Effector memory CD4-positive, alpha-beta T cell (primary cell): ENCODE data around the gene FAM89B.

Experiments used
- DNase-seq, 3 donors: peaks; one replicate each; pipeline ENCODE4 v3.0.0-alpha.2; 2020
- H3K27ac ChIP-seq: 2 replicates; pipeline ENCODE4 v1.7.0; 2013; ENCODE audit warnings: mild to moderate bottlenecking, low read length, moderate library complexity; ENCODE audit not compliant: insufficient read depth, poor library complexity, severe bottlenecking
- H3K27me3 ChIP-seq: replicated peaks from 2 replicates; pipeline ENCODE4 v1.7.0; 2013; ENCODE audit warnings: mild to moderate bottlenecking, low read length; ENCODE audit not compliant: insufficient read depth, control insufficient read depth, poor library complexity, severe bottlenecking
- H3K36me3 ChIP-seq: 2 replicates; pipeline ENCODE4 v1.7.0; 2013; ENCODE audit warnings: mild to moderate bottlenecking, low read length, moderate library complexity; ENCODE audit not compliant: control insufficient read depth, insufficient read depth
- H3K4me1 ChIP-seq: 2 replicates; pipeline ENCODE4 v1.7.0; 2013; ENCODE audit warnings: low read length, mild to moderate bottlenecking; ENCODE audit not compliant: control insufficient read depth, insufficient read depth, poor library complexity, severe bottlenecking
- H3K4me3 ChIP-seq: 2 replicates; pipeline ENCODE4 v1.7.0; 2013; ENCODE audit warnings: low read length, low read depth, mild to moderate bottlenecking; ENCODE audit not compliant: insufficient read depth, poor library complexity, severe bottlenecking
- H3K9me3 ChIP-seq: 2 replicates; pipeline ENCODE4 v1.7.0; 2013; ENCODE audit warnings: mild to moderate bottlenecking, low read length, moderate library complexity; ENCODE audit not compliant: control insufficient read depth

The FAM89B gene

GRCh38 chr11:65581928-65582327 is 9.6 kb downstream of the FAM89B start:
- peaks cover 14% of the 10 kb centered on the region for H3K4me1 ChIP-seq
- H3K27me3 ChIP-seq, result no peaks in the 10 kb centered on the region
- no peak overlapping the region for H3K4me3 ChIP-seq
- no peak for DNase-seq
- peaks cover 58% of the 10 kb centered on the region for H3K36me3 ChIP-seq
- H3K9me3 ChIP-seq, result no peaks in the 10 kb centered on the region
- H3K27ac ChIP-seq, result no peak overlapping the region

DNA sequence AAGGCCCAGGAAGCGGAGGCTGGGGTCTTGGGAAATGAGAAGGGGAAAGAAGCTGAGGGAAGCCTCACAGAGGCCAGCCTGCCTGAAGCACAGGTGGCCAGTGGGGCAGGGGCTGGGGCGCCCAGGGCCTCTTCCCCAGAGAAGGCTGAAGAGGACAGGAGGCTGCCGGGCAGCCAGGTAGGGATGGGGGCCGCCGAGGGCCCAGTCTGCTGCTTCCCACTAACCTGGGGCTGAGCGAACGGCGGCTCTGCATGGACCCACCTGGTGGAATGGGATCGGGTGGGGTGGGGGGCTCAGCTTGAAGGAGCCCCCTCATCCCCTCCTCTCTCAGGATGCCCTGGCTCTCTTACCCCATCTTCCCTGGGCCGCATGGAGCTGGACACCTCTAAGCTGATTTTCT is 11.3 kb downstream of the FAM89B start:
- no peak for DNase-seq
- peaks cover 58% of the 10 kb centered on the region for H3K36me3 ChIP-seq
- H3K27ac ChIP-seq, result no peak overlapping the region

GRCh38 chr11:65584106-65584505 is 11.8 kb downstream of the FAM89B start:
- DNase-seq, result no peak
- H3K4me1 ChIP-seq, result peaks cover 16% of the 10 kb centered on the region
- H3K27me3 ChIP-seq, result no peaks in the 10 kb centered on the region
- H3K4me3 ChIP-seq, result no peak overlapping the region
- H3K36me3 ChIP-seq, result peaks cover 57% of the 10 kb centered on the region
- no peaks in the 10 kb centered on the region for H3K9me3 ChIP-seq
- no peak overlapping the region for H3K27ac ChIP-seq

More for the DNA sequence above, 11.3 kb downstream of the FAM89B start:
- Histone ChIP-seq H3K4me3 (no peak overlapping the region), H3K9me3 (no peaks in the 10 kb centered on the region), H3K4me1 (peaks cover 13% of the 10 kb centered on the region), H3K27me3 (no peaks in the 10 kb centered on the region)

DNA sequence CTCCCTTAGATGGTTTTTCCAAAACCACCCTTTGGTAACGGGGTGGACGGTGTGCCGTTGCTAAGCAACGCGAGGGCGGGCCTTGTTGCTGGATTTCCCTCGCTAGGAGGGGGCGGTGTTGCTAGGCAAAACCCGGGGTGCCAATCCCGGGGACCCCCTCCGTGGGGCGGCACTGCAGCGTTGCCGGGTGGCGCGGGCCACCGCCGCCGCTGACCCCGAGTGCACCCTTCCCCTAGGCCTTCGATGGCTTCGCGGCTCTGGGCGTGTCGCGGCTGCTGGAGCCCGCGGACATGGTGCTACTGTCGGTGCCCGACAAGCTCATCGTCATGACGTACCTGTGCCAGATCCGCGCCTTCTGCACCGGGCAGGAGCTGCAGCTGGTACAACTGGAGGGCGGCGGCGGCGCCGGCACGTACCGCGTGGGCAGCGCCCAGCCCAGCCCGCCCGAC is 12.4 kb downstream of the FAM89B start:
- no peaks in the 10 kb centered on the region for H3K9me3 ChIP-seq
- H3K27ac ChIP-seq, result no peak overlapping the region
- H3K36me3 ChIP-seq, result peaks cover 52% of the 10 kb centered on the region
- peaks cover 16% of the 10 kb centered on the region for H3K4me1 ChIP-seq
- no peak for DNase-seq
- no peak overlapping the region for H3K4me3 ChIP-seq
- H3K27me3 ChIP-seq, result no peaks in the 10 kb centered on the region

DNA sequence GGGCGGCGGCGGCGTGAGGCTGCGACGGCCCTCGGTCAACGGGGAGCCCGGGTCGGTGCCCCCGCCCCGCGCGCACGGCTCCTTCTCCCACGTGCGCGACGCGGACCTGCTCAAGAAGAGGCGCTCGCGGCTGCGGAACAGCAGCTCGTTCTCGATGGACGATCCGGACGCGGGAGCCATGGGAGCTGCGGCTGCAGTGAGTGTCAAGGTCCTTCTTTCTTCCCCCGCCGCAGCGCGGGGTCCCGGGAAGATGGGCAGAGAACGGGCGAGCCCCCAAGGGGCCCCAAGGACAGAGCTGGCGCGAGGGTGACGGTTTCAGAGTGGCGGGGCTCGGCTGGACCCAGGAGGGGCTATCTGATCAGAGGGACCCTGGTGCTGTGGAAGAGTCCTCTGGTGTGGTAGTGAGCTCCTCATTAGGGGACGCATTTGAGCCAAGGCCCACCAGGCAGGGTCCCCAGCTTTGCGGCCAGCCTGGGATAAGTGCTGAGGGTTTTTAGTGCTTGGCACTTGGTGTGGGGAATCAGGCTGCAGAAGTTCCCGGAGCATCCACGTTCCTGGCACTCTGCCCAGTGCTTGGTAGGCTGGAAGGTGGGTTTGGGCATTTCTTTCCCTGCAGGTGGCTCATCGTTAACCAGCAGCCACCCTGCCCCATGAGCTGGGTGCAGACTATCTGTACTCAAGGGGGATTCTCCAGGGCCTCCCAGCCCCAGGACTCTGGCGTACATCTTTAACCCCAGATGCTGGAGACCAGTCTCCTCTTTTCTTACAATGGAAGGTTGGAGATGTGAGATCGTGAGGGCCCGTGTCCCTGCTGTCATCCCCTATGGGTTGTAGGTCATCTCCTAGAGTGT is 13.3 kb downstream of the FAM89B start:
- DNase-seq, result no peak
- H3K36me3 ChIP-seq, result peaks cover 52% of the 10 kb centered on the region
- H3K9me3 ChIP-seq, result no peaks in the 10 kb centered on the region
- no peak overlapping the region for H3K4me3 ChIP-seq
- H3K4me1 ChIP-seq, result peaks cover 16% of the 10 kb centered on the region
- H3K27me3 ChIP-seq, result no peaks in the 10 kb centered on the region
- no peak overlapping the region for H3K27ac ChIP-seq

GRCh38 chr11:65586247-65586630 is 13.9 kb downstream of the FAM89B start:
- DNase-seq, result no peak
- Histone ChIP-seq H3K9me3 (no peaks in the 10 kb centered on the region), H3K27ac (no peak overlapping the region), H3K4me3 (no peak overlapping the region), H3K36me3 (peaks cover 47% of the 10 kb centered on the region), H3K27me3 (no peaks in the 10 kb centered on the region), H3K4me1 (peaks cover 16% of the 10 kb centered on the region)

- Histone ChIP-seq H3K4me1 (peaks cover 16% of the 10 kb centered on the region), H3K9me3 (no peaks in the 10 kb centered on the region), H3K36me3 (peaks cover 43% of the 10 kb centered on the region), H3K4me3 (no peak overlapping the region), H3K27me3 (no peaks in the 10 kb centered on the region), H3K27ac (no peak overlapping the region)
- DNase-seq, result no peak
These were observed 14.3 kb downstream of the FAM89B start for GRCh38 chr11:65586676-65587075.

DNA sequence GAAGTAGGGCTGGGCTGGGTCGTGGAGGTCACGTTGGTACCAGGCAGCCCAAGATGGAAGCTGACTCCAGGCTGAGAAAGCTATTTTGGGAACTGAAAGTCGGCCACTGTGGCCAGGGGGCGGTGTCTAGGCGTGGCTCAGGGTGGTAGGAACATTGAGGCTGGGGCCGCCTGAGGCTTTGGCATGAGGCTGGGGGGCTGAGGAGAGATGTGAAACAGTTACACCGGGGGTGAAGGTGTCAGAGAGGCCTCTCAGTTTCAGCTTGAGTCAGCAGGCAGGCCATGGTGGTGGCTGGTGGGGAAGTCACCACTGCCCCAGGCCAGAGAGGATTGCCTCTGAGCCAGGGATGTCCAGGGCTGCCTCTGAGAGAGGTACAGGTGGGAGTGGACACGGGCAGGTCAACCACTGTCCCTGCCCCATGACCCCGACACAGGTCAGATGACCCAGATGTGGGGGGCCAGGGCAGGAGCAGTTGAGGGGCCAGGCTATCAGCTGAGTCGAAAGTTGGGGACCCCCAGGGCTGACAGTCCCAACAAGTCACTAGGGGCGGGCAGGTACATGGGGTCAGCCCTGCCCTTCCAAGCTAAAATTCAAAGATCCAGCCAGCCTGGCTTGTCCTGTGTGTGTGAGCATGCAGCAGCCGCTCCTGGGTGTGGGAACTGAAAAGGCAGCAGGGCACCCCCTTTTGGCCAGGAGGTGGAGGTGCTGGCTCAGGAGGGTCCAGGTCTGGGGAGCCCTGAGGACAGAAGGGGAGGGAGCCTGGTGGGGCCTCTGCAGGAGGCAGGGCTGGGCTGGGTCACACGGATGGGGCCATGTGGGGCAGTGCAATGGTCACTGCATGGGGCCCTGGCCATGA is 16.1 kb downstream of the FAM89B start:
- Histone ChIP-seq H3K36me3 (peaks cover 47% of the 10 kb centered on the region), H3K4me1 (peaks cover 16% of the 10 kb centered on the region), H3K4me3 (no peak overlapping the region), H3K27me3 (no peaks in the 10 kb centered on the region), H3K9me3 (no peaks in the 10 kb centered on the region), H3K27ac (peak overlapping the region; percentile 16)
- peak; percentile 61 to 69 (median 67) for DNase-seq

- peak overlapping the region; percentile 45 for H3K27ac ChIP-seq
- H3K4me3 ChIP-seq, result no peak overlapping the region
- DNase-seq, result no peak
- no peaks in the 10 kb centered on the region for H3K27me3 ChIP-seq
- H3K9me3 ChIP-seq, result no peaks in the 10 kb centered on the region
- peaks cover 42% of the 10 kb centered on the region for H3K36me3 ChIP-seq
- H3K4me1 ChIP-seq, result peaks cover 19% of the 10 kb centered on the region
These were observed 17.3 kb downstream of the FAM89B start for GRCh38 chr11:65589444-65590239.
